Stimulated activated CD4-positive, alpha-beta T cell treated with anti-CD3 and anti-CD28 coated beads, Interleukin-2, amount 100 ng/mL, for 48 hours (primary cell): ENCODE measurements around the gene MT1HL1.
"Not testable (repeated sequence)": the region's sequence is repeated elsewhere in the genome, so short reads cannot be mapped to it uniquely, and the experiment has no call there.

Experiments used
- DNase-seq, 2 donors: peaks; one replicate each; pipeline ENCODE4 v3.0.0-alpha.2; 2020

MT1HL1 gene

GRCh38 chr1:237013608-237014007 lies 9.4 kb upstream of the MT1HL1 start:
- no peak for DNase-seq

- no peak for DNase-seq
Measured at GRCh38 chr1:237012788-237013383, 8.6 kb upstream of the MT1HL1 start.

DNA sequence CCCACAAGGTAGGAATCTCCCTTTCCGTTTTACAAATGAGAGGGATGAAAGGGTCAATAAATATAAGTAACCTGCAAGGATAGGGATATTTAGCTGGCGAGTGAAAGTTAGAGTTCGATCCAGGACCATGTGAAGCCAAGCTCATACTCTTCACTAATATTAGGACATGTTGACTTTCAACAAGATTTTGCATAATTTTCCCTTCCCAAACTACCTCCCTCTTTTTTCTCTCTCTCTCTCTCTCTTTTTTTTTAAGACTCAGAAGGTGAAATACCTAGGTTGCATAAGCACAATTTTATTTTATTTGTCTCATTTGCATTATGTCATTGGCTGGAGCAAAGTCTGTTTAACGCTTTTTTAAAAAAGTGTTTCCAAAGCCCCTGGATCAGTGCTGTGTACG lies 8.1 kb upstream of the MT1HL1 start:
- DNase-seq, result no peak

GRCh38 chr1:237011432-237011831 lies 7.2 kb upstream of the MT1HL1 start:
- no peak for DNase-seq

DNA sequence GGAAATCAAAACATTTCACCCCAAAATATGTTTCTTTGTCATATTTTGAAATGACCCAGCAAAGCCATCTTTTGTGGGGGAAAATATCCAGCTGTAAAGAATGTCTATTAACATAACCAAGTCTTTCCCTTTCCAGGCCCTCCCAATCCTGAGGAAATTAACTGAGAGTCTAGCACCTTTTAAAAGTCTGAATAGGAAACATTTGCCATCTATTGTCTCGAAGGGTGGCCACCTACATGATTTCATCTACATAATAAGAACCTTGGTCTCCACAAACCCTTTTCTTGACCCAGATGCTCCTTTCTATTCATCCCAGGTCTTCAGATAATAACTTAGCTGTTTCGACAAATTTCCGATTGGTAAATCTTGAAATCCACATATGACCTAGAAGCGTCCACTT lies 5.4 kb upstream of the MT1HL1 start:
- no peak for DNase-seq

DNA sequence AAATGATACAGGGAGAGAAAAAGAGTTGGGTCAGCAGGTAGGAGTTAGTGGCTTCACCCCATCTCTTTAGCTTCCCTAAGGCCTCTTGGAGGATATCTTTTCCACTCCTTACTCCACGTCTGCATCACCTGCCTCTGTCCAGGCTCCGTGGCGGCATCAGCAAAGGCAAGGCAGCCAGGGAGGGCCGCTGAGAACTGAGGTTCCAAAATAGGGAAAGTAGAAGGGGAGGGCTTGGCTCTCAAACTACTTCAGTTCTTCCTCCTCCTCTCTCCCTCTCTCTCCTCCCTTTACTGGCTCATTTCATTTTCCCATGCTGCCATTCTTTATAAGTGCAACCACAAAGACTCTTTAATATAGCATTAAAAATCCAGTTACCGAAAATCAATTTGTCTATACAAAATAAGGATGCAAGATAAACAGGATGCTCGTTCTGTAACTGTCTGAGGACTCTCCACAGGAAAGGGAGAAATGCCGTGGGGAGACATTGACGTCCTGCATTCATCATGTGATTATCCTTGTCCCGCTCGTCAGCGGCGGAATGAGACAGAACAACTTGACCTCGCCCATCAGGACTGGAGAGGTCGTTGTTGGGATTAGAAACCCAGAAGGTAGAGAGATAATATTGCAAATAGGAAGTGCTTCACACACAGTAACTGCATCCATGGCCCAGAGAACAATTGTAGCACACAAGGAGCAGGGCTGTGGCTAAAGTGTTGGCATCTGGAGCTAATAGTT lies 3.1 kb upstream of the MT1HL1 start:
- no peak for DNase-seq

DNA sequence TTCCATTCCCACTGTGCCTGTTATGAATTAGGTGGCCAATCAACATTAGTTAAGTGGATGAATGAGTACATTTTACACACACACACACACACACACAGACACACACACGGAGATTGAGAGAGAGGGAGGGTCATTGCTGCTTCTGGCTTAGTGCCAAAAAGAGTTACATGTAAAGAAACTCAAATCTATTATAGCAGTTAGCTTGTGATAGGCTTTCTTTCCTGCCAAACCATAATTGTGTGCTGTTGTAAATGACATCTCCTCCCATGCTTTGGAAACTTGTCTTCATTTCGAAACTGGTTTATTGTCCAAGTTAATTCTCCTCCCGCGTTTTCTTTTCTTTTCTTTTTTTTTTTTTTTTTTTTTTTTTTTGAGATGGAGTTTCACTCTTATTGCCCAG lies 1.4 kb upstream of the MT1HL1 start:
- DNase-seq, result no peak

DNA sequence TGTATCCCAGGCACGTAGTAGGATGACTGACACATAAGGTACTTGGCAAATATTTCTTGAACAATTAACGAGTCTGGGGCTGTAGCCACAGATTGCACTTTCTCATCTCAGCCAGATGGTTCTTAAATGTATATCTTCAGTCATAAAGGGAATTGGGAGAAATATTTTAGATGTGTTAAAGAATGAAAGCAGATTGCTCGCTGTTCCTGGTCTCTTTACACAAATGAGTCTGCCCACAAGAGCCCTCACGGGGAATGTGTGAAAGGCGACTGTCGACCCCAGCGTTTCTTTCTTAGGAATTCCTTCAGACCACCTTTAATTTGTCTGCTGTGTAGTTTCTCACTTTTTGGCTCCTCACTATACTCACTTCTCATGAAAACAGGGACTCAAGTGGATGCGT lies 725 bp downstream of the MT1HL1 start:
- no peak for DNase-seq

- DNase-seq, result no peak
Measured at GRCh38 chr1:237000191-237000590, 4.0 kb downstream of the MT1HL1 start.

- DNase-seq, result no peak
Measured at GRCh38 chr1:236998546-236998945, 5.7 kb downstream of the MT1HL1 start.

DNA sequence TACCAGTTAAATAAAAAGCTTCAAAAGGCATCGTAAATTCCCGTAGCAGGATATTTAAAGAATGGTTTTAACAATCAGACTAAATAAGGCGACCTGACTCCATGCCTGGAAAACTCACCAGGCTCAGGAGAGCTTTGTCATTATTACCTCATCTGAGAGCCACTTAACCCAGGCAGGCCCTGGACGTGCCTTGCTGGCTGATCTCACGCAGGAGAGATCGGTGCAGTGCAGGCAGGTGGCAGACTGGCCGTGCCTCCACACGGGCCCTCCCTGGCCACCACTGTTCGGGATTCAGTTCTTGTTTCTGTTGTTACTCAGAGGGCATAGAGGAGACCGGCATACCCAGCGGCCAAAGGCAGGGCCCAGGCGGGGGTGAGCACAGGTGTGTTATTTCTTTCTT lies 6.4 kb downstream of the MT1HL1 start:
- DNase-seq, result no peak

GRCh38 chr1:236997361-236997760 lies 6.9 kb downstream of the MT1HL1 start:
- no peak for DNase-seq

DNA sequence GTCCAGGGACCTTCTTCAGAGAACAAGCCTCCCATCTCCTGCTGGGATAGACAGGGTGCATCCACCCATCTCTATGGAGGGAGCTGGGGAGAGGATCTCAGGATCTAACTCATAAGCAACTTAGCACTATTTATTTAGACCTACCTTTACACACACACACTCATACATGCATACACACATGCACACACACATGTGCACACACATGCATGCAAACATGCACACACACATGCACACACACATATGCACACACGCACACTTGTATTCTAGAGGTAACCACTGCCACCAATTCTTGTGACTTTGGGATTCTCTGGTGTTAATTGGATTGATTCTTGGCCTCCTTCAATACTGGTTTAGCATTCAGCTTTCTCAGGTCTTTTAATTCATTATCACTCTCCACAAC lies 9.8 kb downstream of the MT1HL1 start:
- no peak for DNase-seq

- no peak for DNase-seq
Measured at GRCh38 chr1:236992449-236992848, 11.8 kb downstream of the MT1HL1 start.

DNA sequence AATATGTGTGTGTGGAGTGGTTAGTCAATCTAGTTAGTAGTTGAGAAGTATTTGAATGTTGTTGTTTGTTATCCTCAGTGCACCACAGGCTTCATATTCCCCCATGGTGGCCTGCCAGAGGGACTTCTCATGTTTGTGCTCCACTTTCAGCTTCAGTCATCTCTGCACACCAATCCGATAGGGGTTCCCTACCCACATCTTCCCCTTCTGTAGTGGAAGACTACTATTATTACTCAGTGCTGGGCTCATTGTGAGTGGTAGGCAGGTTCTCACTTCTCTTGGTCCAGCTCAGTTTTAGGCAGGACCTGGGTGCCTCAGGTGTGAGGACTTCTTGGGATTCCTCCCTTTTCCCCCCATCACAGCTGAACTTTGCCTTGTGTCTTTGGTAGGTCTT lies 14.2 kb downstream of the MT1HL1 start:
- DNase-seq, result no peak

- no peak for DNase-seq
Measured at GRCh38 chr1:236989290-236990051, 14.8 kb downstream of the MT1HL1 start.

DNA sequence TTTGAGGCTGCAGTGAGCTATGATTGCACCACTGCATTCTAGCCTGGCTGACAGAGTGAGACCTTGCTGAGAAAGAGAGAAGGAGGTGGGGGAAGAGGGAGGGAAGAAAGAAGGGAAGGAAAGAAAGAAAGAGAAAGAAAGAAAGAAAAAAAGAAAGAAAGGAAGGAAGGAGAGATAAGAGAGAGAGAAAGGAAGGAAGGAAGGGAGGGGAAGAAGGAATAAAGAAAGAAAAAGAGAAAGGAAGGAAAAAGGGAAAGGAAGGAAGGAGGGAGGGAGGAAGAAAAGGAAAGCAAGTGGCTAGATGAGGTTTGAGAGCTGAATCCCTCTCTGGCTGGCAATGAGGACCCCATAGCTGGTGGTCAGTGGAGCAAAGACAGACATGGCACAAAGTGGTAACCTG lies 20.4 kb downstream of the MT1HL1 start:
- DNase-seq, result no peak

DNA sequence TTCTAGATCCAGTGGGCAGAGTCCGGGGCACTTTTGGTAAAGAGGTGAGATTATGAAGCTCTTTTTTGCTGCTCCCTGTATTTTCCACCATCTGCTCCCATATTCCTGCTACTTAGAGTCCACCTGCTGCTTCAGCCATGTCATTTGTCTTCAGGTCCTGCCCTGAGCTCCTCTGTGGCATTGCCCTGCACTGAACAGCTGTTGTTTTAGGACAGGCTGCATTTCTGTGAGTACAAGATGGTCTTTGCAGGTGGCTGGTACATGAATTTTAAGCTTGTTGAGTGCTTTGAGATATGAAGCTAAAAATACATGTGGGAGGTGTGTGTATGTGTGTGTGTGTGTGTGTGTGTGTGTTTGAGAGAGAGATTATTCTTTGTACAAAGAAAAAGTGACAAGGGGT lies 21.9 kb downstream of the MT1HL1 start:
- no peak for DNase-seq

GRCh38 chr1:236981431-236981830 lies 22.8 kb downstream of the MT1HL1 start:
- not testable (repeated sequence) for DNase-seq

GRCh38 chr1:236980673-236981072 lies 23.6 kb downstream of the MT1HL1 start:
- DNase-seq, result no peak

DNA sequence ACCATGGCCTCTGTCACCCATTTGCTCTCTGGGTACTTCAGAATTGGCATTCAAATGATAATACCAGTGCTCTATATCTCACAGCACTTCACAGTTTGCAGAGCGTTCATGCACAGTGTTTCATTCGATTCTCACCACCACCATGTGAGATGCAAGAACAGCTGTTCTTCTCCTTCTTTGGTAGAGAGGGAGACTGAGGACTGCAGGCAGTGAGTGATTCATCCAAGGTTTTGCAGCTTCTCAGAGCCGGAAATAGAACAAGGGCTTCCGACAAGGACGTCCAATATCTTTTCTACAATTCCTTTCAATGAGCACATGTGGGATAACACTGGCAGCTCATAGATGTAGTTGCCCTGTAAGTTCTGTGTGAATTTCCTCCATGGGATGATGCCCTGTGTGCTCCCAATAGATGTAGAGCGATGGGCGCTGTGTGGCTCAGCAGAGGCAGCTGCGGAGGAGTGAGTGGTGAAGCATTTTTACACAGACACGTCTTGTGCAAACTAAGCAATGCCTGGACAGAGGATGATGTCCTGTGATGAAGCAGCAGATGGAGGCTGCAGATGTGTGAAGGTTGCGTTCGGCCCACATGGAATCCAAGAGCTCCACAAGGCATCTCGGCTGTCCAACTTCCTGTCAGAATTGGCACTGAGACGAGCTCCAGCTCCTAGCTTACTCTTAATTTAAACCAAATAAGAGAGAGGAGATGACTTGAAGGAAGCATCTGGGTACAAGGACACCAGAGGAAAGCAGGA lies 24.9 kb downstream of the MT1HL1 start:
- no peak for DNase-seq

- no peak for DNase-seq
Measured at GRCh38 chr1:236978740-236979139, 25.5 kb downstream of the MT1HL1 start.

DNA sequence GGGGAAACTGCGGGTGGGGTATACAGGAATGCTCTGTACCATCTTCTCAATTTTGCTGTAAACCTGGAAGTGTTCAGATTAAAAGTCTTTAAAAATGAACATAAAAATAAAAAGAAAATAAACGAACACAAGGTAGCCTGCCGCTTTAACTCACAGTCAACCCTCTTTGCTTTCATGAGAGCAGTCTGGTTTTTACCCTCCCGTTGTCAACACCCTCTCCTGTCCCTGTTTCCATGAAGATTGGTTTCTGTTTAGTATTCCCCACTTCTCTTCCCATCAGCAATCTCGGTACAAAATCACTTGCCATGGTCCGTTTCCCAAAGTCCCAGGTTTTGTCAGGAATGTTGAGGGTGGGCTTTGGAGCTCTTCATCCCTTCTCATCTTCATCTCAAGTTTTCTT lies 28.8 kb downstream of the MT1HL1 start:
- DNase-seq, result no peak
